Glutamatergic neuron (in vitro differentiated cells): ENCODE data around the gene TCP11. TPM values are rescaled to one million over a fixed set of nuclear protein-coding genes. Genes with fewer than 3 reads are reported as not detected.

Experiments
- DNase-seq: peaks from one replicate; pipeline ENCODE4 v3.0.0; 2022
- H3K27ac Mint-ChIP-seq: one replicate; pipeline ENCODE4 v1.8.0; 2020; ENCODE audit warnings: mild to moderate bottlenecking, mixed read lengths, inconsistent platforms; ENCODE audit not compliant: unreplicated experiment
- H3K27me3 Mint-ChIP-seq: one replicate; pipeline ENCODE4 v1.8.0; 2020; ENCODE audit warnings: mild to moderate bottlenecking, moderate library complexity, mixed read lengths, inconsistent platforms; ENCODE audit not compliant: unreplicated experiment
- H3K36me3 Mint-ChIP-seq: one replicate; pipeline ENCODE4 v1.8.0; 2020; ENCODE audit warnings: mild to moderate bottlenecking, mixed read lengths, inconsistent platforms; ENCODE audit not compliant: unreplicated experiment
- H3K4me1 Mint-ChIP-seq: one replicate; pipeline ENCODE4 v1.8.0; 2020; ENCODE audit warnings: mild to moderate bottlenecking, low read depth, mixed read lengths, inconsistent platforms; ENCODE audit not compliant: unreplicated experiment
- H3K4me3 Mint-ChIP-seq: one replicate; pipeline ENCODE4 v1.8.0; 2020; ENCODE audit warnings: mild to moderate bottlenecking, mixed read lengths, inconsistent platforms; ENCODE audit not compliant: unreplicated experiment
- H3K9me3 Mint-ChIP-seq: one replicate; pipeline ENCODE4 v1.8.0; 2020; ENCODE audit warnings: mild to moderate bottlenecking, moderate library complexity, mixed read lengths, inconsistent platforms; ENCODE audit not compliant: unreplicated experiment
- total RNA-seq: library from RNA; stranded (reverse); fragmentation: NEBNext Ultra II Directional; extraction: Animal tissue kit (Norgen Biotek cat#: 25700); gene quantifications from one replicate; pipeline ENCODE4 v1.2.1, GENCODE V29; 2021; ENCODE audit not compliant: unreplicated experiment
- TF ChIP-seq, protein P1 (sequence below): fragments of 200-600 bp; sonication (generic); IDR thresholded peaks from one replicate; pipeline ENCODE4 v1.5.0; 2021; ENCODE audit not compliant: partially characterized antibody, unreplicated experiment

TCP11 gene
- total RNA-seq, 1 donor from 2014 or later = not detected

DNA sequence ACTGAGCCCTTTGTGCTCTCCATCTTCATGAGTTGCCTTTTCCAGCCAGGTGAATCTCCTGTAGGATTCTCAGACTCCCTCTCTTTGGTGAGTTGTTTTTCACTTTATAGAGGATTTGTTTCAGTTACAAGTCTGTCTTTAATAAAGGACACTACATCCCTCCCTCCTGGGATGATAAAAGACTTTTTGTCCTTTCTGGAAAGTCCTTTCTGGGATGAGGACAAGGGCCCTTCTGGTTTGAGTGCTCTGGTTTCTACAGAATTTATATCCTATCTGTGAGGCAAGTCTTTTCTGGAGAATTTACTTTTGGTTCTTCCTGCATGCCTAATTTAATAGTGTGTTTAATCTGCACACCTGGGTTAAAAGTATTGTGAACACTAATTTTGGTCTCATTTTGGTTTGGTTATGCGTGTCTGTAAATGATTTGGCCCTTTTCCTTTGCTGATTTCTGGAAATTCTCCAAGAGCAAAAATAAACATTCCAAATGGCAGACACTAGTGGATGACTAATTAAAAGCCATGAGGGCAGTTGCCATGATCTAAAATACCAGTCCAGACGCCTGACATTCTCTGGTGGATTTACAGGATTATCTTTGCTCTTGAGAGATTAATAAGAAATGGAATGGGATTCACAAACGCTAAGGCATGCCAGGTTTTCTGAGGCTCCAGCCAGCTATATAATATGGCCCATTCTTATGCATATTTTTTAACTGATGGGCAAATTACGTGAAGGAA, 44.8 kb downstream of the TCP11 start:
- no peak for DNase-seq
- Mint-ChIP-seq H3K27me3 (no peaks in the 10 kb centered on the region), H3K9me3 (no peaks in the 10 kb centered on the region), H3K4me3 (no peak overlapping the region), H3K4me1 (peaks cover 27% of the 10 kb centered on the region), H3K27ac (no peak overlapping the region), H3K36me3 (no peaks in the 10 kb centered on the region)
- TF ChIP-seq, protein P1, sequence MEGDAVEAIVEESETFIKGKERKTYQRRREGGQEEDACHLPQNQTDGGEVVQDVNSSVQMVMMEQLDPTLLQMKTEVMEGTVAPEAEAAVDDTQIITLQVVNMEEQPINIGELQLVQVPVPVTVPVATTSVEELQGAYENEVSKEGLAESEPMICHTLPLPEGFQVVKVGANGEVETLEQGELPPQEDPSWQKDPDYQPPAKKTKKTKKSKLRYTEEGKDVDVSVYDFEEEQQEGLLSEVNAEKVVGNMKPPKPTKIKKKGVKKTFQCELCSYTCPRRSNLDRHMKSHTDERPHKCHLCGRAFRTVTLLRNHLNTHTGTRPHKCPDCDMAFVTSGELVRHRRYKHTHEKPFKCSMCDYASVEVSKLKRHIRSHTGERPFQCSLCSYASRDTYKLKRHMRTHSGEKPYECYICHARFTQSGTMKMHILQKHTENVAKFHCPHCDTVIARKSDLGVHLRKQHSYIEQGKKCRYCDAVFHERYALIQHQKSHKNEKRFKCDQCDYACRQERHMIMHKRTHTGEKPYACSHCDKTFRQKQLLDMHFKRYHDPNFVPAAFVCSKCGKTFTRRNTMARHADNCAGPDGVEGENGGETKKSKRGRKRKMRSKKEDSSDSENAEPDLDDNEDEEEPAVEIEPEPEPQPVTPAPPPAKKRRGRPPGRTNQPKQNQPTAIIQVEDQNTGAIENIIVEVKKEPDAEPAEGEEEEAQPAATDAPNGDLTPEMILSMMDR = no peak

- Mint-ChIP-seq H3K27ac (no peak overlapping the region), H3K4me1 (peaks cover 41% of the 10 kb centered on the region), H3K27me3 (peaks cover 2% of the 10 kb centered on the region), H3K4me3 (no peak overlapping the region), H3K36me3 (no peaks in the 10 kb centered on the region), H3K9me3 (peaks cover 4% of the 10 kb centered on the region)
- TF ChIP-seq, protein P1 = no peak
- DNase-seq = no peak
Observed at GRCh38 chr6:35094183-35094582, 47.0 kb downstream of the TCP11 start.

DNA sequence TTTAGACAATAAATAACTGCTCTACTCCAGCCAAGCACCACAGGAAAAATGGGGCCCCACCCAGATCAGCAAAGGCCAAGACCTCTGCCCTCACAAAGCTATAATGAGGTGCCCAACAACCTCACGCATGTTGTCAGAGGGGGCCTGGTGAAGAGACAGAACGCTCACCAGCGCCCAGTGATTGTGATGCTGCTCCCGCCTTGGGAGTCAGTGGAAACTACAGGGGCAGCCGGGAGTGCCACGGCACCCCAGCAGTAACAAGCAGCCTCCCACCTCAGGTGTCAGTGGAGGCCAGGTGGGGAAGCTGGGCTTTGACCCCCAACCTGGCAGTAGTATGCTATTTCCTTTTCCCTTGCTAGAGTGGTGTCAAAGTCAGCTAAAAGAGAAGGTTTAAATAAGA, 47.4 kb downstream of the TCP11 start:
- Mint-ChIP-seq H3K4me3 (no peak overlapping the region), H3K27me3 (peaks cover 3% of the 10 kb centered on the region), H3K9me3 (peaks cover 4% of the 10 kb centered on the region), H3K36me3 (no peaks in the 10 kb centered on the region), H3K4me1 (peaks cover 41% of the 10 kb centered on the region), H3K27ac (no peak overlapping the region)
- DNase-seq = no peak
- TF ChIP-seq, protein P1 = no peak

GRCh38 chr6:35093118-35093445, 48.1 kb downstream of the TCP11 start:
- no peak overlapping the region for H3K4me3 Mint-ChIP-seq
- TF ChIP-seq, protein P1 = no peak
- H3K27me3 Mint-ChIP-seq = peaks cover 4% of the 10 kb centered on the region
- H3K9me3 Mint-ChIP-seq = peaks cover 4% of the 10 kb centered on the region
- H3K36me3 Mint-ChIP-seq = no peaks in the 10 kb centered on the region
- H3K4me1 Mint-ChIP-seq = peaks cover 41% of the 10 kb centered on the region
- no peak overlapping the region for H3K27ac Mint-ChIP-seq
- no peak for DNase-seq

GRCh38 chr6:35092362-35093117, 48.6 kb downstream of the TCP11 start:
- Mint-ChIP-seq H3K9me3 (peaks cover 4% of the 10 kb centered on the region), H3K27me3 (peaks cover 4% of the 10 kb centered on the region), H3K4me3 (no peak overlapping the region), H3K4me1 (peaks cover 39% of the 10 kb centered on the region), H3K36me3 (no peaks in the 10 kb centered on the region), H3K27ac (peak overlapping the region; percentile 8)
- DNase-seq = no peak
- TF ChIP-seq, protein P1 = no peak
